Panc1 (cell line): ENCODE measurements around the gene CLBA1. TPM values are rescaled to one million over a fixed set of nuclear protein-coding genes. Genes with fewer than 3 reads are reported as not detected.
A peak's percentile ranks its signal among the peaks of the same experiment; 100 is the strongest.

Experiments used
- ATAC-seq: fragments of 200-7000 bp; cut with Tn5 transposase; 2 replicates; pipeline ENCODE4 v1.9.1; 2020; ENCODE audit warnings: mild to moderate bottlenecking, moderate library complexity
- BruUV-seq: library from RNA; stranded (reverse); fragments of 400-500 nt; replicated peaks from 2 replicates; lab custom pipeline; 2021; lab: Mats Ljungman, UMichigan
- CTCF ChIA-PET: fragments of 300-600 bp; sonication (Branson Sonifier 250); formaldehyde crosslinking; loops from one replicate; lab custom pipeline; 2022; ENCODE audit warnings: antibody characterized with exemption; lab: Charles Lee
- POLR2A ChIA-PET: fragments of 300-600 bp; sonication (Branson Sonifier 250); formaldehyde crosslinking; loops from one replicate; lab custom pipeline; 2022; ENCODE audit warnings: antibody characterized with exemption; lab: Charles Lee
- DNase-seq: peaks from one replicate; pipeline ENCODE4 v3.0.0-alpha.2; 2010; ENCODE audit warnings: low read depth, low spot score
- H3K27ac ChIP-seq: 2 replicates; pipeline ENCODE4 v1.5.1; 2011; ENCODE audit warnings: mild to moderate bottlenecking, low read length, inconsistent platforms
- H3K27me3 ChIP-seq: fragments of 200-500 bp; sonication (Bioruptor generic); 2 replicates; pipeline ENCODE4 v1.6.0; 2014; ENCODE audit warnings: low read length, inconsistent platforms; ENCODE audit not compliant: control insufficient read depth, insufficient read depth
- H3K36me3 ChIP-seq: fragments of 200-500 bp; sonication (Bioruptor generic); 2 replicates; pipeline ENCODE4 v1.5.1; 2014; ENCODE audit warnings: inconsistent platforms, mild to moderate bottlenecking, low read length, moderate library complexity; ENCODE audit not compliant: control insufficient read depth, insufficient read depth
- H3K4me1 ChIP-seq: 2 replicates; pipeline ENCODE4 v1.5.1; 2011; ENCODE audit warnings: inconsistent platforms, mild to moderate bottlenecking, low read length, moderate library complexity; ENCODE audit not compliant: control insufficient read depth, insufficient read depth
- H3K4me3 ChIP-seq, 2 experiments: 2 replicates each; pipeline ENCODE4 v1.5.1; 2011 to 2012; ENCODE audit warnings: low read depth in 2 of 2, low read length in 2 of 2, mild to moderate bottlenecking in 2 of 2, inconsistent platforms in 1 of 2, moderate library complexity in 1 of 2
- H3K9me3 ChIP-seq: fragments of 200-500 bp; sonication (Bioruptor generic); 2 replicates; pipeline ENCODE4 v1.5.1; 2014; ENCODE audit warnings: low read depth, mild to moderate bottlenecking, inconsistent platforms, low read length, moderate library complexity; ENCODE audit not compliant: control insufficient read depth, insufficient read depth
- CTCF ChIP-seq: fragments of 450-650 bp; IDR thresholded peaks from 2 replicates; pipeline ENCODE4 v1.5.1; 2017; ENCODE audit warnings: mild to moderate bottlenecking
- POLR2AphosphoS5 ChIP-seq: IDR thresholded peaks from 2 replicates; pipeline ENCODE4 v1.6.1; 2012; ENCODE audit warnings: mild to moderate bottlenecking, low read depth, low read length, moderate library complexity
- REST ChIP-seq, 2 experiments: IDR thresholded peaks; 2 replicates each; pipeline ENCODE4 v1.6.1; 2011 to 2012; ENCODE audit warnings: low read depth in 2 of 2, control low read depth in 1 of 2, low read length in 1 of 2, mild to moderate bottlenecking in 1 of 2, moderate library complexity in 1 of 2; ENCODE audit not compliant: insufficient read depth in 1 of 2
- SIN3A ChIP-seq: IDR thresholded peaks from 2 replicates; pipeline ENCODE4 v1.6.1; 2012; ENCODE audit warnings: low read depth, mild to moderate bottlenecking, low read length, moderate library complexity, borderline replicate concordance; ENCODE audit not compliant: insufficient read depth
- TCF7L2 ChIP-seq: IDR thresholded peaks from 2 replicates; pipeline ENCODE4 v1.6.1; 2011; ENCODE audit warnings: mild to moderate bottlenecking, low read depth, low read length, inconsistent platforms
- in situ Hi-C: cut with HindIII; loops from 2 replicates; pipeline ENCODE4 v1.10.0; 2016; ENCODE audit warnings: low sequenced_read_pairs, low pct_unique_long_range_greater_than_20kb
- intact Hi-C: fragments of 100-400 bp; cut with micrococcal nuclease; formaldehyde crosslinking; loops from one replicate; pipeline ENCODE4 v1.10.0; 2022; ENCODE audit not compliant: unreplicated experiment
- total RNA-seq: library from RNA; stranded (reverse); gene quantifications from one replicate; pipeline ENCODE4 v1.2.1, GENCODE V29; 2021; ENCODE audit not compliant: unreplicated experiment

Gene CLBA1
- total RNA-seq, 1 experiment from 2014 or later: 13.8 TPM

GRCh38 chr14:104975481-104976197 is 9.9 kb upstream of the CLBA1 start:
- Histone ChIP-seq H3K9me3 (no peaks in the 10 kb centered on the region), H3K27me3 (no peaks in the 10 kb centered on the region), H3K4me3 (peak overlapping the region in 1 of 2 experiments; percentile 79; a peak in 2 of 4 replicates), H3K27ac (peak overlapping the region; percentile 93), H3K4me1 (peaks cover 69% of the 10 kb centered on the region), H3K36me3 (peaks cover 2% of the 10 kb centered on the region; the same call in 1 of the 2 replicates)
- in situ Hi-C loops: no loop called here
- POLR2A ChIA-PET: interaction anchor here (0.6 to 0.7 kb wide), 2 partner anchors 31 to 99 kb away, joined by 8 to 10 read pairs; no protein-coding TSS in a partner anchor
- DNase-seq (no peak), ATAC-seq (no peak)
- CTCF ChIA-PET: interaction anchor here (1.8 kb wide), 1 partner anchor 70 kb away, joined by 18 read pairs; no protein-coding TSS in a partner anchor
- TF ChIP-seq TCF7L2 (no peak), CTCF (no peak), SIN3A (no peak), REST (IDR thresholded peaks at IDR 0.05; ENCODE audit: insufficient read depth in 1 of 2, low read depth in 2 of 2, low read length in 1 of 2) (no peak), POLR2AphosphoS5 (no peak)
- TSS peak; percentile 37 for BruUV-seq
- intact Hi-C loops: no loop called here

- peak overlapping the region; percentile 70 to 79 for H3K4me3 ChIP-seq
- H3K36me3 ChIP-seq: peaks cover 2% of the 10 kb centered on the region; the same call in 1 of the 2 replicates
- in situ Hi-C loops (no loop called here), intact Hi-C loops (no loop called here)
- H3K9me3 ChIP-seq: no peaks in the 10 kb centered on the region
- H3K27ac ChIP-seq: peak overlapping the region; percentile 79
- ATAC-seq (peak; percentile 9), DNase-seq (no peak)
- H3K4me1 ChIP-seq: peaks cover 65% of the 10 kb centered on the region
- no TSS peak for BruUV-seq
- ChIA-PET POLR2A (no interaction called here), CTCF (no interaction called here)
- TF ChIP-seq TCF7L2: no peak
- peak; percentile 91 for TF ChIP-seq CTCF
- no peak; the same call in 1 of the 2 replicates for TF ChIP-seq POLR2AphosphoS5
- 0 out of 4 replicates have a peak, but pooled peaks of 1 of the 2 experiments have one; percentile 53 for TF ChIP-seq REST (IDR thresholded peaks at IDR 0.05; ENCODE audit: insufficient read depth in 1 of 2, low read depth in 2 of 2, low read length in 1 of 2)
- no peaks in the 10 kb centered on the region for H3K27me3 ChIP-seq
These were observed 9.2 kb upstream of the CLBA1 start for GRCh38 chr14:104976198-104977007.
